PFSK-1 (cell line): ENCODE results near the gene IKZF4.

Experiments used
- FOXP2 ChIP-seq: optimal IDR thresholded peaks from 2 replicates; pipeline ENCODE3; 2011; ENCODE audit warnings: borderline replicate concordance, control low read depth, inconsistent platforms; ENCODE audit not compliant: insufficient read depth; ENCODE audit errors: extremely low read length, extremely low read depth
- POLR2AphosphoS5 ChIP-seq: IDR thresholded peaks from 2 replicates; pipeline ENCODE4 v1.6.1; 2012; ENCODE audit warnings: low read depth, mild to moderate bottlenecking, control low read depth, low read length, moderate library complexity
- SIN3A ChIP-seq: IDR thresholded peaks from 2 replicates; pipeline ENCODE4 v1.6.1; 2012; ENCODE audit warnings: mild to moderate bottlenecking, low read length, moderate library complexity, borderline replicate concordance; ENCODE audit not compliant: insufficient read depth
- TAF1 ChIP-seq: IDR thresholded peaks from 2 replicates; pipeline ENCODE4 v1.6.1; 2012; ENCODE audit warnings: low read length, control low read depth, borderline replicate concordance; ENCODE audit not compliant: insufficient read depth
- TF ChIP-seq, protein P1 (sequence below), 2 experiments: IDR thresholded peaks; 2 replicates each; pipeline versions ENCODE4 v1.6.1 to v1.8.0; 2011 to 2012; ENCODE audit warnings: low read depth in 2 of 2, low read length in 2 of 2, control low read depth in 1 of 2, inconsistent platforms in 1 of 2, mild to moderate bottlenecking in 1 of 2, moderate library complexity in 1 of 2; ENCODE audit not compliant: insufficient read depth in 1 of 2

The IKZF4 gene

DNA sequence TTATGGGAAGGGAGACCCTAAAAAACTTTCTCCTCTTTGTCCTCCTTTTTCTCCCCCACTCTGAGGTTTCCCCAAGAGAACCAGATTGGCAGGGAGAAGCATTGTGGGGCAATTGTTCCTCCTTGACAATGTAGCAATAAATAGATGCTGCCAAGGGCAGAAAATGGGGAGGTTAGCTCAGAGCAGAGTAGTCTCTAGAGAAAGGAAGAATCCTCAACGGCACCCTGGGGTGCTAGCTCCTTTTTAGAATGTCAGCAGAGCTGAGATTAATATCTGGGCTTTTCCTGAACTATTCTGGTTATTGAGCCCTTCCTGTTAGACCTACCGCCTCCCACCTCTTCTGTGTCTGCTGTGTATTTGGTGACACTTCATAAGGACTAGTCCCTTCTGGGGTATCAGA, 16.3 kb downstream of the IKZF4 start:
- TF ChIP-seq SIN3A (no peak), TAF1 (no peak), POLR2AphosphoS5 (no peak), FOXP2 (no peak)
- TF ChIP-seq, protein P1, sequence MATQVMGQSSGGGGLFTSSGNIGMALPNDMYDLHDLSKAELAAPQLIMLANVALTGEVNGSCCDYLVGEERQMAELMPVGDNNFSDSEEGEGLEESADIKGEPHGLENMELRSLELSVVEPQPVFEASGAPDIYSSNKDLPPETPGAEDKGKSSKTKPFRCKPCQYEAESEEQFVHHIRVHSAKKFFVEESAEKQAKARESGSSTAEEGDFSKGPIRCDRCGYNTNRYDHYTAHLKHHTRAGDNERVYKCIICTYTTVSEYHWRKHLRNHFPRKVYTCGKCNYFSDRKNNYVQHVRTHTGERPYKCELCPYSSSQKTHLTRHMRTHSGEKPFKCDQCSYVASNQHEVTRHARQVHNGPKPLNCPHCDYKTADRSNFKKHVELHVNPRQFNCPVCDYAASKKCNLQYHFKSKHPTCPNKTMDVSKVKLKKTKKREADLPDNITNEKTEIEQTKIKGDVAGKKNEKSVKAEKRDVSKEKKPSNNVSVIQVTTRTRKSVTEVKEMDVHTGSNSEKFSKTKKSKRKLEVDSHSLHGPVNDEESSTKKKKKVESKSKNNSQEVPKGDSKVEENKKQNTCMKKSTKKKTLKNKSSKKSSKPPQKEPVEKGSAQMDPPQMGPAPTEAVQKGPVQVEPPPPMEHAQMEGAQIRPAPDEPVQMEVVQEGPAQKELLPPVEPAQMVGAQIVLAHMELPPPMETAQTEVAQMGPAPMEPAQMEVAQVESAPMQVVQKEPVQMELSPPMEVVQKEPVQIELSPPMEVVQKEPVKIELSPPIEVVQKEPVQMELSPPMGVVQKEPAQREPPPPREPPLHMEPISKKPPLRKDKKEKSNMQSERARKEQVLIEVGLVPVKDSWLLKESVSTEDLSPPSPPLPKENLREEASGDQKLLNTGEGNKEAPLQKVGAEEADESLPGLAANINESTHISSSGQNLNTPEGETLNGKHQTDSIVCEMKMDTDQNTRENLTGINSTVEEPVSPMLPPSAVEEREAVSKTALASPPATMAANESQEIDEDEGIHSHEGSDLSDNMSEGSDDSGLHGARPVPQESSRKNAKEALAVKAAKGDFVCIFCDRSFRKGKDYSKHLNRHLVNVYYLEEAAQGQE (IDR thresholded peaks at IDR 0.05; ENCODE audit: insufficient read depth in 1 of 2, low read depth in 2 of 2, low read length in 2 of 2): no peak

DNA sequence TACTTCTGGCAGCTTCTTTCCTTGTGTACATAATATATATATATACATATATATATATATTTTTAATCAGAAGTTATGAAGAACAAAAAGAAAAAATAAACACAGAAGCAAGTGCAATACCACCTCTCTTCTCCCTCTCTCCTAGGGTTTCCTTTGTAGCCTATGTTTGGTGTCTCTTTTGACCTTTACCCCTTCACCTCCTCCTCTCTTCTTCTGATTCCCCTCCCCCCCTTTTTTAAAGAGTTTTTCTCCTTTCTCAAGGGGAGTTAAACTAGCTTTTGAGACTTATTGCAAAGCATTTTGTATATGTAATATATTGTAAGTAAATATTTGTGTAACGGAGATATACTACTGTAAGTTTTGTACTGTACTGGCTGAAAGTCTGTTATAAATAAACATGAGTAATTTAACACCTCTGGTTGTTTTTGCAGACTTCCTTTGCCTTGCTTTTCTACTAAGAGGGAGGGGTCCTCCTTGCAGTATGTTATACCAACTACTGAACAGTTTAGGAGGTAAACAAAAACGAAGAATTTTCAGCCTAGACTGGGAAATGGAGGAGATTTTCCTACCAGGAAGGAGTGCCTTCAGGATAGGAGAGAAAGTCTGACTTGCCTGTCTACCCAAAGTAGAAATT, 17.3 kb downstream of the IKZF4 start:
- TF ChIP-seq FOXP2 (no peak), TAF1 (no peak), POLR2AphosphoS5 (no peak), SIN3A (no peak)
- TF ChIP-seq, protein P1 (IDR thresholded peaks at IDR 0.05; ENCODE audit: insufficient read depth in 1 of 2, low read depth in 2 of 2, low read length in 2 of 2): no peak

DNA sequence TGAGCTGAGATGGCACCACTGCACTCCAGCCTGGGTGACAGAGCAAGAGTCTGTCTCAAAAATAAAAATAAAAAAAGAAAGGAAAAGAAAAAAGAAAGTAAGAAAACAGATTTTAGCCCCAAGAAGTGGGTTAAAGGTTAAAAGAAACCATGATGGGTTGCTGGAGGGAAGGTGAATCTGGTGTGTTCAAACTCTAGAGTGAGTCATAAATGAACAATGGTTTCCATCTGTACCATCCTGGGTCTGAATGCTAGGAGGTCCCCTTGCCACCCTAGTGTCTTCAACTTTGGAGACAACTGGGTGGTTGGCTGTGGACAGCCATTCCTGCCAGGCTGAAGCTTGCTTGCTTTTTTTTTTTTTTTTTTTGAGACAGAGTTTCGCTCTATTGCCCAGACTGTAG, 19.3 kb downstream of the IKZF4 start:
- TF ChIP-seq, protein P1 (IDR thresholded peaks at IDR 0.05; ENCODE audit: insufficient read depth in 1 of 2, low read depth in 2 of 2, low read length in 2 of 2): no peak
- TF ChIP-seq SIN3A (no peak), POLR2AphosphoS5 (no peak), TAF1 (no peak), FOXP2 (no peak)

DNA sequence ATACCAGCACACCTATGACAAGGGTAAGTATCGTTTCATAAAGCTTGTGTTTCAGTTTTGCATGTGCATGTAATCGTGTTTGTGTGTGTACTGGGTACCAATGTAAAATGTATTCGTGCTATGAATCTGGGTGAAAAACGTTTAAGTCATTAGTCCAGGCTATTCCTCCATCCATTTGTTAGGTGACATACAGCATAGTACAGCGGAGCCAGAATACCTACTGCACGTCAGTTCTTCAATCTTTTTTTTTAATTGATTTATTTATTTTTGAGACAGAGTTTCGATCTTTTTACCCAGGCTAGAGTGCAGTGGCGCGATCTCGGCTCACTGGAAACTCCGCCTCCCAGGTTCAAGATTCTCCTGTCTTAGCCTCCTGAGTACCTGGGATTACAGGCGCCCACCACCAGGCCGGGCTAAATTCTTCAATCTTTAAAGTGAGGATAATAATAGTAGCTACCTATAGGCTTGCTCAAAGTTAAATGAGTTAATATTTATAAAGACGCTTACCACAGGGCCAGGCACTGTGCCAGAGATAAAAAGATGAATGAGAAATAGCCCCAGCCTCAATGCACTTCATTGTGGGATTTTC, 20.2 kb downstream of the IKZF4 start:
- TF ChIP-seq, protein P1 (IDR thresholded peaks at IDR 0.05; ENCODE audit: insufficient read depth in 1 of 2, low read depth in 2 of 2, low read length in 2 of 2): no peak
- no peak for TF ChIP-seq POLR2AphosphoS5
- no peak for TF ChIP-seq FOXP2
- TF ChIP-seq SIN3A: no peak
- no peak for TF ChIP-seq TAF1
